ENCODE results near the gene MVP. TPM values are rescaled to one million over a fixed set of nuclear protein-coding genes. Genes with fewer than 3 reads are reported as not detected.
A peak's percentile ranks its signal among the peaks of the same experiment; 100 is the strongest.

MVP gene
- total RNA-seq, 1 donor from 2014 or later, result 13.1 TPM

GRCh38 chr16:29841631-29842030 is 21.4 kb downstream of the MVP start:
- Mint-ChIP-seq H3K9me3 (no peaks in the 10 kb centered on the region), H3K4me1 (peaks cover 4% of the 10 kb centered on the region), H3K27ac (no peak overlapping the region), H3K36me3 (no peaks in the 10 kb centered on the region), H3K4me3 (no peak overlapping the region), H3K27me3 (ENCODE audit: low read depth) (no peaks in the 10 kb centered on the region)
- no peak for DNase-seq (ENCODE audit: low spot score in 2 of 2, unreplicated experiment in 2 of 2)
- no peak for TF ChIP-seq CTCF (IDR thresholded peaks at IDR 0.05; ENCODE audit: unreplicated experiment)

- Mint-ChIP-seq H3K36me3 (no peaks in the 10 kb centered on the region), H3K4me3 (no peak overlapping the region), H3K27me3 (ENCODE audit: low read depth) (no peaks in the 10 kb centered on the region), H3K27ac (no peak overlapping the region), H3K9me3 (no peaks in the 10 kb centered on the region), H3K4me1 (peaks cover 4% of the 10 kb centered on the region)
- no peak for TF ChIP-seq CTCF (IDR thresholded peaks at IDR 0.05; ENCODE audit: unreplicated experiment)
- DNase-seq (ENCODE audit: low spot score in 2 of 2, unreplicated experiment in 2 of 2), result no peak
These were observed 22.6 kb downstream of the MVP start for GRCh38 chr16:29842732-29843346.

- no peak overlapping the region for H3K27ac Mint-ChIP-seq
- no peak for TF ChIP-seq CTCF (IDR thresholded peaks at IDR 0.05; ENCODE audit: unreplicated experiment)
- DNase-seq (ENCODE audit: low spot score in 2 of 2, unreplicated experiment in 2 of 2), result no peak
- H3K27me3 Mint-ChIP-seq (ENCODE audit: low read depth), result no peaks in the 10 kb centered on the region
- no peak overlapping the region for H3K4me3 Mint-ChIP-seq
- no peaks in the 10 kb centered on the region for H3K36me3 Mint-ChIP-seq
- peaks cover 8% of the 10 kb centered on the region for H3K4me1 Mint-ChIP-seq
- no peaks in the 10 kb centered on the region for H3K9me3 Mint-ChIP-seq
These were observed 23.7 kb downstream of the MVP start for GRCh38 chr16:29843931-29844330.

- Mint-ChIP-seq H3K4me3 (no peak overlapping the region), H3K27me3 (ENCODE audit: low read depth) (no peaks in the 10 kb centered on the region)
- TF ChIP-seq CTCF (IDR thresholded peaks at IDR 0.05; ENCODE audit: unreplicated experiment), result no peak
These were observed 24.5 kb downstream of the MVP start for GRCh38 chr16:29844575-29845331.

GRCh38 chr16:29845656-29846055 is 25.4 kb downstream of the MVP start:
- H3K4me1 Mint-ChIP-seq, result peaks cover 20% of the 10 kb centered on the region
- no peaks in the 10 kb centered on the region for H3K27me3 Mint-ChIP-seq (ENCODE audit: low read depth)
- no peak overlapping the region for H3K4me3 Mint-ChIP-seq
- DNase-seq (ENCODE audit: low spot score in 2 of 2, unreplicated experiment in 2 of 2), result no peak
- peak overlapping the region; percentile 36 for H3K27ac Mint-ChIP-seq
- H3K9me3 Mint-ChIP-seq, result no peaks in the 10 kb centered on the region
- H3K36me3 Mint-ChIP-seq, result no peaks in the 10 kb centered on the region
- TF ChIP-seq CTCF (IDR thresholded peaks at IDR 0.05; ENCODE audit: unreplicated experiment), result no peak

More at GRCh38 chr16:29844575-29845331, 24.5 kb downstream of the MVP start:
- DNase-seq (ENCODE audit: low spot score in 2 of 2, unreplicated experiment in 2 of 2), result no peak
- H3K9me3 Mint-ChIP-seq, result no peaks in the 10 kb centered on the region
- no peaks in the 10 kb centered on the region for H3K36me3 Mint-ChIP-seq
- peak overlapping the region; percentile 36 for H3K27ac Mint-ChIP-seq
- peaks cover 15% of the 10 kb centered on the region for H3K4me1 Mint-ChIP-seq

All from mesothelial cell of epicardium (in vitro differentiated cells).